GM18873 (cell line): ENCODE measurements around the gene CEP63.
"Not testable (repeated sequence)": the region's sequence is repeated elsewhere in the genome, so short reads cannot be mapped to it uniquely, and the experiment has no call there.

Experiments used
- ATAC-seq: cut with Tn5 transposase; IDR thresholded peaks from one replicate; pipeline ENCODE4 v1.9.1; 2021; ENCODE audit warnings: mild to moderate bottlenecking, moderate library complexity, moderate number of reproducible peaks; ENCODE audit not compliant: unreplicated experiment, low FRiP score

The CEP63 gene

DNA sequence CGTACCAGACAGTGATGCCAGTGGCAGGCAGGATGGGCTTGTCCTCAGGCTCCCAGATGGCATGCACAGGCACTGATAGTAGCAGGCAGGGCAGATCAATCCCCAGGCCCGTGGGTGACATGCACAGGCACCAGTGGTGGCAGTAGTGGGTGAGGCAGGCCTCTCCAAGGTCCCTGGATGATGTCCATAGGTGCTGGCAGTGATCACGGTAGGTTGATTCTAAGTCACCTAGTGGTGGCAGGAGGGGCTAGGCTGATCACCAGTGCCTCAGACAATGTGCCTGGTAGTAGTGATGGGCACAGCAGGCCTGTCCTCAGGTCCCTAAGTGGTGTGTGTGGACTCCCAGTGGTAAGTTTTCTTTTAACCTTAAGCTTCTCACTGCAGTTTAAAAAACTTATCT lies 19.6 kb downstream of the CEP63 start:
- no peak for ATAC-seq

GRCh38 chr3:134511500-134511899 lies 25.6 kb downstream of the CEP63 start:
- no peak for ATAC-seq

DNA sequence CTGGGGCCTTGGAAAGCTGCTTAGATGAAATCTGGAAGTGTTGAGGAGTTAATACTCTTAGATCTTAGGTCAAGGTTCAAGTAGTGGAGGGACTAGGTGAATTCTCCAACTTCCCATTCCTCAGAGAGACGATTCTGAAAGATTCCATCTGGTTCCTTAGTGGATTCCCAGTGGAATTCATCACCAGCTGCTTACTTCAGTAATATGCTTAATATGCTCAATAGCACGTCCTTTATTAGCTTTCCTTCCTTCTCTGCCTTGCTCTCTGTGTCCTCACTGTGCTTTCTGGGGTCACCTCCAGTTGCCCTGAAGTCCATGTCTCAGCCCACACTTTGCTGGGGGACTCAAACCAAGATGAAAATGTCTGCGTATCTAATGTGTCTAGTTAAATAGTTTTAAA lies 31.0 kb downstream of the CEP63 start:
- ATAC-seq, result no peak

DNA sequence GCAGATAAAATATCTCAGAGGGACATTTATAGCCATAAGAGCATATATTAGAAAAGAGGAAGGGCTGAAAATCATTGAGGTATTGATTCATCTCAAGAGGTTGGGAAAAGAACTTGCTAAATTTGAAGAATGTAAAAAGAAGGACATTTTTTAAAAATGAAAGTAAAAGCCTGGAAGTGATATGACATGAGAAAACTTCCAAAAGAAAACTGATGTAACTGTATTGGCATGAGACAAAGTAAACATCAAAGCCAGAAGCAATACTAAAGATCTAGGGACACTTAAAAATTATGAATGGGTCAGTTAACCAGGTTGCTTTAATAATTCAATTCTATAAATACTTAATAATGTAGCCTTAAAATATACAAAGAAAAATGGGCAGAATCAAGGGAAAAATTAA lies 31.9 kb downstream of the CEP63 start:
- no peak for ATAC-seq

GRCh38 chr3:134522541-134522940 lies 36.7 kb downstream of the CEP63 start:
- ATAC-seq, result no peak

GRCh38 chr3:134525293-134525692 lies 39.4 kb downstream of the CEP63 start:
- ATAC-seq, result no peak

- ATAC-seq, result no peak
Observed at GRCh38 chr3:134526319-134526718, 40.5 kb downstream of the CEP63 start.

GRCh38 chr3:134527037-134527436 lies 41.2 kb downstream of the CEP63 start:
- ATAC-seq, result no peak

DNA sequence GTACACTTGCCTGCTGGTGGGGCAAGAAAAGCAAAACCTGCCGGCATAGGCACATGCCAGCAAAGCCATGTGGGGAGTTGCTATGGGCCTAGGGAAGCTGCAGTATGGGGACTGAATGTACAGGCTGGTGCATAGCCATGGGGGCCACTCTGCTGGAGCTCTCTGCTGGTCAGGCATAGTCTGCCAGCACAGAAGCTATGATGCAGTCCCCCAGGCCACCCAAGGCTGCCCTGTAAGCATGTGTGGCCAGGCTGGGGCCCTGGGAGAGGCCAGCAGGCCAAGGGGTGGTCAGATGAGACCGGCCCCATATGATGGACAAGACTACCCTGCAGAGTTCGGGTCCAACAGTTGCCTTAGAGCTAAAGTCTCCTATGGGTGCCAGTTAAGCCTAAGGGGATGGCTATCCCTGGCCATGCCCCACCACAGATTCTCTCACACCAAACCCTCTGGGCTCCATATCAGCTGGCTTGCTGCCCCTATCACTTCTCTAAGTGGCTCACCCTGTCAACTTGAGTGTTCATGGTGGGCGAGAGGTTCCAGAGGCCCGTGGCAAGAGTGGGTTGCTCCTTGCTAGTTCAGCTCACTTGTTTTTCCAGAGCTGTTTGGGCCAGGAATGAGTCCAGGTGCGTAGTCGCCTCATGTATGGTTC lies 41.8 kb downstream of the CEP63 start:
- no peak for ATAC-seq

DNA sequence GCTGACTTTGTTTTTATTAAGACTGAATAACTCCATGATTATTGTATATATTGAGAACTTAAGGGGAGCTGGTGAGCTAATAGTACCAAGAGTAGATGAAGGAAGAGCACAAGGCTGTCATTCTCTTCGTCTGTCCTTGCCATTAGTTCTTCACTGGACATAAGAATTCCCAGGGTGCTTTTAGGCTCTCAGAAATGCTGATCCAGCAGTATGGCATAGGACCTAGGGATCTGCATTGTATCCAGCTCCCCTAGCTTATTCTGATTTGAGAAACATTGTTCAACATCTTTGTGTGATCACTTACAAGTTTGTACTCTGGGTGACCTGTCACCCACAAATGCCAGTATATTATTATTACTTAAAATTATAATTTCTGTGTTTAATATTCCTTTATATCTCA lies 47.6 kb downstream of the CEP63 start:
- no peak for ATAC-seq

DNA sequence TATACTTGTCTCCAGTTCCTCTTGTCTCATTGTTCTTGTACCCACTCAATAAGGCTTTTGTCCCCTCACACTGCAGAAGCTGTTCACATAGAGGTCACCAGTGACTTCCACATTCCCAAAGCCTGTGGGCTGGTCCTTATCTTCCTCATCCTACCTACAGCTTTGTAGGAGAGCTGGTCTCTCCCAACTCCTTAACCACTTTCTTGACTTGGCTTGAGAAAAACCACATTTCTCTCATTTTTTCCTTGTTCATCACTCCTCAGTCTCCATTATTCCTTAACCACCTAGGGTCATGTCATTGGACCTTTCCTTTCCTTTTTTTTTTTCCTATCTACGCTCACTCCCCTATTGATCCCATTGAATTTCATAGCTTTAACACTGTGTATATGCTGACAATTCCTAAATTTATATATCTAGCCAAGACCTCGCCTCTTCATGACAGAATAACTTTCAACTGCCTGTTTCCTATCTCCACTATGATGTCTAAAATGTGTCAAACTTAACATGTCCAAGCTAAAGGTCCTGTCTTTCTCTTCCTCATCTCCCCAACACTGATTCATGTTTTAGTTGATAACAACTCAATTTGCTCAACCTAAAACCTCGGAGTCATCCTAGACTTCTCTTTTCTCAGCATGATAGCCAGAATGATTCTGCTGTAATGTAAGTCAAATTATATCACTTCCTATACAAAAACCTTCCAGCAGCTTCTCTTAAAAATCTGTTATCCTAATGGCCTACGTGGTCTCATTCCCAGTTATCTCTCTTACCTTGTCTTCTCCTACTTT lies 49.5 kb downstream of the CEP63 start:
- no peak for ATAC-seq

- no peak for ATAC-seq
Observed at GRCh38 chr3:134536781-134537180, 50.9 kb downstream of the CEP63 start.

DNA sequence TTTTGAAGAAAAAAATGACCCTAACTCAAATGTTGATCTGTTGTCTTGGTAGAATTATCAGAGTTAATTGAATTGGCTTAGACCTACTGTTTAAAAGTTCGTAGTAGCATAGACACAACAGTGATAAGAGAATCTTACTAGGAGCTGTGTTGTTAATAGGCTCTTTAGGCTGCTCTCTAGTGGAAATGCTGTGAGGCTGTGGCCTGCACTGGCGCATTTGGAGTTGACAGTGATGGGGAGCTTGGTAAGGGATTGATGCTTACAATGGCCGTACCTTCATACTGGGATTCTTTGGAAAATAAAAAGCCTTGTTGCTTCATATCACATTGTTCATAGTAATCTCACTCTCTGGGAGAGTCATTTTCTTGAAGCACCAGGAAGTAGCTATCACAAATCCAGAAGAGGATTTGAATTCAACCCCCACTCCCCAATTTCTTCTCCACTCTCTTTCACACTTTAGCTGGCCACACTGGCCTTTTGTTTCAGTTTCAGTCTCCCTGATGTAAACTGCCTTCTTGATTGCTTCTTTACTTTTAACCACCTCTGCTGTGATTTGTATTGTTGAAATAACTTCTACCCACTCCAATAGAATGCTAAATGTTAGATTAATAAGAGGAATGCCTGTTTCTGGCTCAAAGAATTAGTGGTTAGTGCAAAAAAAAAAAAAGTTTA lies 56.6 kb downstream of the CEP63 start:
- ATAC-seq, result no peak

DNA sequence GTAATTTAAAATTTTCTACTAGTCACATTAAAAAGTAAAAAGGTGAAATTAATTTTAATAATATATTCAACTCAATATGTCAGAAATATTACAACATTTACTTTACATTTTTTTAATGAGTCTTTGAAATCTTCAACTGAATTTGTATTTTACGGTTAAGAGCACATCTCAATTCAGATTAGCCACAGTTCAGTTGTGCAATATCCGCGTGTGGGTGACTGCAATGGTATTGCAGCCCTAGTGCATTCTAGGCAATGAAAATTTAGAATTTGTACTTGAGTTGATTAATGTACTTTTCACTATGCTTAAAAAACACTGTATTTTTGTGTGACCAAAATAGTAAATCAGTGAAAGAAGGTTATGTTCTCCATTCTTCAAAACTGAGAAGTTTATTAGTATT lies 57.3 kb downstream of the CEP63 start:
- no peak for ATAC-seq

DNA sequence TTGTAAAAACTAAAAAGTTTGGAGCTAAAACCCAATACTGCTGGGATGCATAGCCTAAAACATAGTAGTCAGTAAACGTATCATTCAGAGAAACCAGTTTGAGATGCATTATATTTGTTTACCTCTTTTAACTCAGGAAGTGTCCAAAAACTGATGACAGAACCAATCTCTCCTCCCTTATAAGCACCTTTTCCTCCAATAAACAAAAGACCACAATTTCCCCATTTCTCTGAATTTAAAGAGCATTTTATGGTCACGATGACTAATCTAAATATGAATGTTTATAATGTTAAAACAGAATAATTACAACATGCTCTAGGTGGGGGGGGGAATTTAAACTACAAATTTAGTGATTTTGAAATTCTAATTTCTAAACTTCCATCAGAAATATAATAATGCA lies 58.5 kb downstream of the CEP63 start:
- no peak for ATAC-seq

DNA sequence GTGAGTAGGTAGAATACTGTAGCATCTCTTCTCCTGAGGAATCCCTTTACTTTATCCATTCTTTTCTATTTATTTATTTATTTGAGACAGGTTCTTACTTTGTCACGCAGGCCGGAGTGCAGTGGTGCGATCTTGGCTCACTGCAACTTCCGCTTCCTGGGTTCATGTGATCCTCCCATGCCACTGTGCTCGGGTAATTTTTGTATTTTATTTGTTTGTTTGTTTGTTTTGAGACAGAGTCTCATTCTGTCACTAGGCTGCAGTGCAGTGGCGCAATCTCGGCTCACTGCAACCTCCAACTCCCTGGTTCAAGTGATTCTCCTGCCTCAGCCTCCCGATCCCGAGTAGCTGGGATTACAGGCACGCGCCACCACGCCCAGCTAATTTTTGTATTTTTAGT lies 58.9 kb downstream of the CEP63 start:
- ATAC-seq, result not testable (repeated sequence)

- no peak for ATAC-seq
Observed at GRCh38 chr3:134545818-134546217, 60.0 kb downstream of the CEP63 start.

DNA sequence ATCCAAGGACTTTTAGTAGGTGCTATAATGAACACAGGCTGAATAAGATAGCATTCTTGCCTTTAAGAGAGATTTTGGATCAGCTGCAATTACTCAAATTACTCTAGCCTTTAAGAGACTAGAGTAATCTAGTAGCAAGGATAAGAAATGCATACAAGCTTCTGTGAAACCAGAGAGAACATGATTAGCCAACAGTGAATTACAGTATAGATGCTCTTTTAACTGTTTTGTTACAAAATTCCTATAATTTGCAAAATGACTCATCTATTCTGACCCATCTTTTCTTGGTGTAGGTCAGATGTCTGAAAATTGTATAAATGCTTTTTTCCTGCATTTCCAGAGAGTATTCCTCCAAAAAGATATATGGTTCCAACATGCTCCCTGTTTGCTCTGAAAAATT lies 66.9 kb downstream of the CEP63 start:
- no peak for ATAC-seq

GRCh38 chr3:134559591-134559990 lies 73.7 kb downstream of the CEP63 start:
- ATAC-seq, result no peak

DNA sequence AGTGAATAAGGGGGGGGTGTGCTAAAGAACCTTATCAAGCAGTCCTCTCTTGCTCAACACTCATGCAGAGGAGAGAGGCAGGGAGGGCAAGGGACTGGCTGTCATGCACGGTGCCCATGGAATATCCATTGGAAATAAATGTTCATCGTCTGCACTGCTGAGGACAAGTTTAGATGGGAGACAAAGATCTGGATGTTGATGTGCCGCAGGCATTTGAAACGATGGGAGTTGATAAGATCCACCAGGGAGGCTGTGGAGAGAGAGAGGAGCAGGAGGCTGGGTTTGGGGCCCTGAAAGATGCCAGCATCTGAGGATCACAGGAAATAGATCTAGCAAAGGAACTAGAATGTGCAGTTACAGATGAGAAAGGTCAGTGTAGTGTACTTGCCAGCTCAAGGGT lies 76.2 kb downstream of the CEP63 start:
- ATAC-seq, result no peak

- no peak for ATAC-seq
Observed at GRCh38 chr3:134563601-134564000, 77.7 kb downstream of the CEP63 start.

- ATAC-seq, result no peak
Observed at GRCh38 chr3:134564991-134565390, 79.1 kb downstream of the CEP63 start.
